Type B pancreatic cell (in vitro differentiated cells): ENCODE results near the gene INPP4A. TPM values are rescaled to one million over a fixed set of nuclear protein-coding genes. Genes with fewer than 3 reads are reported as not detected.

Experiments
- DNase-seq: peaks from one replicate; pipeline ENCODE4 v3.0.0; 2021; ENCODE audit warnings: mixed read lengths; ENCODE audit not compliant: unreplicated experiment; ENCODE audit errors: extremely low spot score
- H3K27ac Mint-ChIP-seq: 2 replicates; pipeline ENCODE4 v1.8.0; 2021; ENCODE audit warnings: mild to moderate bottlenecking, mixed read lengths
- H3K27me3 Mint-ChIP-seq: 2 replicates; pipeline ENCODE4 v1.8.0; 2021; ENCODE audit warnings: mixed read lengths
- H3K36me3 Mint-ChIP-seq: 2 replicates; pipeline ENCODE4 v1.8.0; 2021; ENCODE audit warnings: mixed read lengths
- H3K4me1 Mint-ChIP-seq: one replicate; pipeline ENCODE4 v1.8.0; 2021; ENCODE audit warnings: mixed read lengths; ENCODE audit not compliant: unreplicated experiment
- H3K4me3 Mint-ChIP-seq: 2 replicates; pipeline ENCODE4 v1.8.0; 2021; ENCODE audit warnings: mild to moderate bottlenecking, mixed read lengths
- H3K9me3 Mint-ChIP-seq: 2 replicates; pipeline ENCODE4 v1.8.0; 2021; ENCODE audit warnings: mixed read lengths
- total RNA-seq: library from RNA; stranded (reverse); gene quantifications from 2 replicates; pipeline ENCODE4 v1.2.1, GENCODE V29; 2021; ENCODE audit warnings: low replicate concordance
- TF ChIP-seq, protein P1 (sequence below): fragments of 200-600 bp; sonication (generic); conservative IDR thresholded peaks from 2 replicates; pipeline ENCODE4 v1.5.0; 2021; ENCODE audit warnings: antibody characterized with exemption, mild to moderate bottlenecking

INPP4A gene
- total RNA-seq, 1 donor from 2014 or later, result 37.6 TPM

DNA sequence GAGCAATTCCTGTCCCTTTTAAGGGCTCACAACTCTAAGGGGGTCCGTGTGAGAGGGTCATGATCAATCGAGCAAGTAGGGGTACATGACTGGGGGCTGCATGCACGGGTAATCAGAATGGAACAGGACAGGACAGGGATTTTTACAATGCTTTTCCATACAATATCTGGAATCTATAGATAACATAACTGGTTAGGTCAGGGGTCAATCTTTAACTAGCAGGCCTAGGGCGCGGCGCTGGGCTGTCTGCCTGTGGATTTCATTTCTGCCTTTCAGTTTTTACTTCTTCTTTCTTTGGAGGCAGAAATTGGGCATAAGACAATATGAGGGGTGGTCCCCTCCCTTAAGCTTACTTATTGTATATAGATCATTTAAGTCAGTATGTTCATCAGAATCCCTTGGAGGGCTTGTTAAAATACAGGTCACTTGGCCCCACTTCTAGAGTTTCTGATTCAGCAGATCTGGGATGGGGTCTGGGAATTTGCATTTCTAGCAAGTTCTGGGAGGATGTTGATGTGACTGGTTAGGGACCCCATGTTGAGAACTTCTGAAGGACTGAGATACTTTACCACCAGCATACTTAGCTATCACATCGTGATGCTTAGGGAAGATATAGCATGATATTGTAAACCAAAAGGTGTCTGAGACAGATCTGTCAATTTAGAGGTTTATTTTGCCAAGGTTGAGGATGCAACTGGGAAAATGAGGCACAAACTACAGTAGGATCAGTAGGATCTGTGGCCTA lies 2.8 kb upstream of the INPP4A start:
- peak overlapping the region; percentile 39 for H3K4me3 Mint-ChIP-seq
- H3K4me1 Mint-ChIP-seq, result peaks cover 21% of the 10 kb centered on the region
- no peaks in the 10 kb centered on the region for H3K36me3 Mint-ChIP-seq
- H3K27me3 Mint-ChIP-seq, result no peaks in the 10 kb centered on the region
- no peak for DNase-seq
- TF ChIP-seq, protein P1, sequence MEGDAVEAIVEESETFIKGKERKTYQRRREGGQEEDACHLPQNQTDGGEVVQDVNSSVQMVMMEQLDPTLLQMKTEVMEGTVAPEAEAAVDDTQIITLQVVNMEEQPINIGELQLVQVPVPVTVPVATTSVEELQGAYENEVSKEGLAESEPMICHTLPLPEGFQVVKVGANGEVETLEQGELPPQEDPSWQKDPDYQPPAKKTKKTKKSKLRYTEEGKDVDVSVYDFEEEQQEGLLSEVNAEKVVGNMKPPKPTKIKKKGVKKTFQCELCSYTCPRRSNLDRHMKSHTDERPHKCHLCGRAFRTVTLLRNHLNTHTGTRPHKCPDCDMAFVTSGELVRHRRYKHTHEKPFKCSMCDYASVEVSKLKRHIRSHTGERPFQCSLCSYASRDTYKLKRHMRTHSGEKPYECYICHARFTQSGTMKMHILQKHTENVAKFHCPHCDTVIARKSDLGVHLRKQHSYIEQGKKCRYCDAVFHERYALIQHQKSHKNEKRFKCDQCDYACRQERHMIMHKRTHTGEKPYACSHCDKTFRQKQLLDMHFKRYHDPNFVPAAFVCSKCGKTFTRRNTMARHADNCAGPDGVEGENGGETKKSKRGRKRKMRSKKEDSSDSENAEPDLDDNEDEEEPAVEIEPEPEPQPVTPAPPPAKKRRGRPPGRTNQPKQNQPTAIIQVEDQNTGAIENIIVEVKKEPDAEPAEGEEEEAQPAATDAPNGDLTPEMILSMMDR, result no peak
- H3K9me3 Mint-ChIP-seq, result peaks cover 4% of the 10 kb centered on the region
- no peak overlapping the region for H3K27ac Mint-ChIP-seq

DNA sequence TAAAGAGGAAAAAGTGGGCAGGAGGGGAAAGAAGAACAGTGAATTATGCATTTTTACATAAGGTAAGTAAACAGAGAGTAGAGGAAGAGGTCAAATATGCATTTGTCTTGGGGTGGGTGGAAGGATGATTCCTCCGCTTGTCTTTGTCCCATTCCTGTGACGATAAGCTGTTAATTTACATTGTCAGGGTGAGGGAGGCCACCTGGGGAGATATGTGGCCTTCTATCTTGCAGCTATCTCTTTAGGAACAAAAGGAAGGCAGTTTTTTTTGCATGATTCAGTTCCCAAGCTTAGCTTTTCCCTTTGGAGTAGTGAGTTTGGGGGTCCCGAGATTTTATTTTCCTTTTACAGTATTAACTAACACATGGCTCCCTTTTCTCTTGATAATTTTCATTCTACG lies 2.2 kb upstream of the INPP4A start:
- Mint-ChIP-seq H3K27ac (no peak overlapping the region), H3K27me3 (no peaks in the 10 kb centered on the region), H3K9me3 (peaks cover 4% of the 10 kb centered on the region), H3K4me3 (peak overlapping the region; percentile 39), H3K4me1 (peaks cover 26% of the 10 kb centered on the region), H3K36me3 (no peaks in the 10 kb centered on the region)
- DNase-seq, result no peak
- TF ChIP-seq, protein P1, result no peak

DNA sequence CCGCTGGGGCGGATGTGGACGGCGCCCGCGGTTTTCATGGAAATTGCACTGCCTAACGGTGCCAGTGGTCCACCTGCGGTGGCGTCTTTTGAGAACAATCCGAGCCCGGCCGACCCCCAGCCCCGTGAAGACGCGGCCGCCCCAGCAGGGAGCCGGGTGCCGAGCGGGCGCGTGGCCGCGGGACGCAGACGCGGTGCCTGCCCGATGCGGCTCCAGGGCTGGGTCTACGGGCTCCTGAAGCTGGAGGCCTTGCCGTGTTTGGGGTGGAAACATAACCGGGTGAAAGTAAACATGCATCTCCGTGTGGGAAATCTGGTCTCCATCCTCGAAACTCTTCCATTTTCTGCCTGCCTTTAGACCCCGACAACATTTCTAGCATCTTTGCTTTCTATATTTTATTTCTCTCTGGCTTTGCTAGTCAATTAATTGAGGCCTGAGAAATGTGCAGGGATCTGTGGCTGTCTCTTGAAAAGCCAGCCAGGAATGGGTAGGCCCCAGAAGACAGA lies 572 bp downstream of the INPP4A start:
- peaks cover 31% of the 10 kb centered on the region for H3K4me1 Mint-ChIP-seq
- DNase-seq, result no peak
- peak overlapping the region; percentile 94 for H3K4me3 Mint-ChIP-seq
- peak overlapping the region; percentile 76 for H3K27ac Mint-ChIP-seq
- no peaks in the 10 kb centered on the region for H3K27me3 Mint-ChIP-seq
- H3K9me3 Mint-ChIP-seq, result no peaks in the 10 kb centered on the region
- TF ChIP-seq, protein P1, result no peak
- no peaks in the 10 kb centered on the region for H3K36me3 Mint-ChIP-seq

DNA sequence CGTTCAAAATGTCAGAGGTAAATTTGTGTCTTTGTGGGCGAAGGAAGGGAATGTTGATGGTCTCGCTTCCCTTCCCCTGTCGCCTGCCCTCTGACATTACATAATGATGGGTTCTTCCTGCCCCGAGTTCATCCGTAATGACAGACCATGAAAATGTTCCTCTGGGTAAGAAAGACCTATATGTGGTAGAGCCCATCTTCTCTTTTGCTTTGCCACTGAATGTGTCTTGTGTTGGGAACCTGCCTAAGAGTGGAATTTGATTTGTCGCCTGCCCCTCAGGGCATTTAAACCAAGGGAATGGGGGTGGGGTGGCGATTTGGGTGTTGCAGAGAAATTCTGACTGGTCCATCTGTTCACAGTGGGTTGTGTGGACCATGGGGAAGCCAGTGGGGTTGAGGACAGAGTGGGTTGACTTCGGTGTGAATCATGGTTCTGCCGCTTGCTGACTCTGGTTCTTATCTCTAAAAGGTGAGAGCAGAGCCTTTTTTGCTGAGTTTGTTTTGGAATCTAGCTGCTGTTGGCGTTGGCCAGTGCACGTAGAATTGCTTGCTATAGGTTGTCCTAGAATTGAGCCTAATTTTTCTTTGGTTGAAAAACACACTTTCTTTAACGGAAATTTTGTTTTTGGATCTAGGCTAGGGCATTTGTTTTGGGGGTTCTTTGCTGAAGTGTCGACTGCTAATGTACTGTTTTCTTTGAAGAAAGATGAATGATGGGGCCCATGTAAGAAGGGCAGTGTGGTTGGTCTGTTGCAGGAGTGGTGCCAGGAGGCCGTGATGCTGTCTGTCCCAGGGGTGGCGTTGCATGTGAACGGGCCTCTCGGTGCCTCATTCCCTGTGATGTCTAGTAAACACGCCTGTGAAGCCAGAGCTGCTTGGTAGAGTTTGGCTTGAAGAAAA lies 1.3 kb downstream of the INPP4A start:
- TF ChIP-seq, protein P1, result no peak
- Mint-ChIP-seq H3K36me3 (no peaks in the 10 kb centered on the region), H3K4me1 (peaks cover 31% of the 10 kb centered on the region)

DNA sequence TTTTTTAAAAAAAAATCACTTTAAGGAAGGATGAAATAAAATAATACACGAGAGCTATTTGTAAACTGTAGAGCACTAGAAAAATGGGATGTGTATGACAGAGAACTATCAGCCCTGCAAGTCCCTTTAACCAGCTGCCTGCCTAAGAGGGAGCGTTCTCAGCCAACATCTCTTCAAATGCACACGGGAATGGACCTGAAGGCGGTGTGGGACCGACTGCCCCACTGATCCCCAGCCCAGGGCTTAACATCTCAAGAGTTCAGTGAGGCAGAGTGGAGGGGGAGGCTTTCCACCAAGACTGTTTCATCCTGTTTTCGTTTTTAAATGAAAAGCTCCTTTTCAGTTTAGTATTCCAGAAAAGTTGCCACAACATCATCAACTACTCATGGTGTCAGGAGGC lies 2.2 kb downstream of the INPP4A start:
- peaks cover 35% of the 10 kb centered on the region for H3K4me1 Mint-ChIP-seq
- no peak overlapping the region for H3K27ac Mint-ChIP-seq
- peak overlapping the region; percentile 94 for H3K4me3 Mint-ChIP-seq
- TF ChIP-seq, protein P1, result no peak
- H3K36me3 Mint-ChIP-seq, result no peaks in the 10 kb centered on the region
- no peaks in the 10 kb centered on the region for H3K9me3 Mint-ChIP-seq
- no peak for DNase-seq
- no peaks in the 10 kb centered on the region for H3K27me3 Mint-ChIP-seq

More for the DNA sequence above, 1.3 kb downstream of the INPP4A start:
- no peaks in the 10 kb centered on the region for H3K9me3 Mint-ChIP-seq
- H3K4me3 Mint-ChIP-seq, result peak overlapping the region; percentile 94
- peak overlapping the region; percentile 76 for H3K27ac Mint-ChIP-seq
- H3K27me3 Mint-ChIP-seq, result no peaks in the 10 kb centered on the region
- DNase-seq, result no peak
